Measurements from ENCODE around the gene BYSL. TPM values are rescaled to one million over a fixed set of nuclear protein-coding genes. Genes with fewer than 3 reads are reported as not detected.

BYSL gene
- total and polyA plus RNA-seq, 10 of the 15 experiments (the other 5 are each of a cell fraction or from before 2014, with no cell fraction given), result 12.6 to 51.1 (median 33.0) TPM

- TF ChIP-seq SMC3 (IDR thresholded peaks at IDR 0.05; ENCODE audit: borderline replicate concordance, low read length) (peak; percentile 16; the same call in 1 of the 2 replicates), ZNF622 (IDR thresholded peaks at IDR 0.05) (no peak), PAX5 (IDR thresholded peaks at IDR 0.05; ENCODE audit: borderline replicate concordance, low read depth, low read length) (peak; percentile 69; the same call in 1 of the 2 replicates), SIN3A (IDR thresholded peaks at IDR 0.05; ENCODE audit: low read depth, low read length) (peak; percentile 64; the same call in 1 of the 2 replicates), USF1 (IDR thresholded peaks at IDR 0.05; ENCODE audit: borderline replicate concordance, extremely low read length, insufficient read depth, low read depth, low read length) (peak; percentile 4), ELK1 (IDR thresholded peaks at IDR 0.05; ENCODE audit: low read depth, low read length) (peak; percentile 61; the same call in 1 of the 2 replicates), BCL11A (IDR thresholded peaks at IDR 0.05; ENCODE audit: low read depth, low read length) (no peak), HSF1 (IDR thresholded peaks at IDR 0.05; ENCODE audit: low read depth, low read length) (no peak), SP1 (IDR thresholded peaks at IDR 0.05; ENCODE audit: low read depth, low read length) (peak; percentile 92), ZNF207 (IDR thresholded peaks at IDR 0.05; ENCODE audit: borderline replicate concordance) (peak; percentile 89), CHD1 (IDR thresholded peaks at IDR 0.05; ENCODE audit: low read depth, low read length) (no peak)
These were observed at the start of gene BYSL, which contains the start of gene MED20 (continued) for GRCh38 chr6:41920921-41921711.

Data from GM12878 (cell line).